ENCODE measurements around the gene CAMKK1.

The CAMKK1 gene

GRCh38 chr17:3843935-3844516 lies 48.8 kb downstream of the CAMKK1 start:
- peak in 3 of 5 experiments; percentile 18 to 66 (median 23) for DNase-seq

DNA sequence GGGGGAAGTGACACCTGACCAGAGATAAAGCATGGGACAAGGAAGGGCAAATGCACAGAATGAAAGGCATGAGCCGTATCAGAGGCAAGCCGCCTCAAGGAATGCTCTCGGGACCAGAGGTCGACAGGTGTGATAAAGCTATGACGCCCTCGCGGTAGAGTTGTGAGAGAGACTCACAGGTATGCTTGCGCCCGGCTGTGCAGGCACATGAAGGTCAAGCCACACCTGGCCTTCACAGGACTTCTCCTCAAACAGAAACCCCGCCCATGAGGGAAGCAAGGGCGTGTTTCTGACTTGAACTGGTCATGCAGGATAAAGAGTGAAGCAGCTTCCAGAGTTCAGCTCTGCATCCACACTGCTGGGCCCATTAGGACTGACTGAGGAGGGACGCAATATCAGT lies 54.6 kb downstream of the CAMKK1 start:
- DNase-seq, result no peak

DNA sequence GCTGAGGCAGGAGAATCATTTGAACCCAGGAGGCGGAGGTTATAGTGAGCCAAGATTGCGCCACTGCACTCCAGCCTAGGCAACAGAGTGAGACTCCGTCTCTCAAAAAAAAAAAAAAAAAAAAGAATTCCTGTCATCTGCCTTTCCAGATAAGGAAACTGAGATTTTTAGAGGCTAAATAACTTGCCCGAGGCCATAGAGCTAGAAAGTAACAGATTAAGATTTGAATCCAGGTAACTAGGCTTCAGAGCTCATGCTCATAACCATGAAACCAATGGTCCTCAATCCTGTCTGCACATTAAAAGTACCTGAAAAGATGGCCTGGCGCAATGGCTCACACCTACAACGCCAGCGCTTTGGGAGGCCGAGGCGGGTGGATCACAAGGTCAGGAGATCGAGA lies 56.3 kb downstream of the CAMKK1 start:
- DNase-seq, result no peak

- DNase-seq, result no peak
These were observed 57.2 kb downstream of the CAMKK1 start for GRCh38 chr17:3835410-3836229.

GRCh38 chr17:3834811-3835210 lies 58.0 kb downstream of the CAMKK1 start:
- DNase-seq, result no peak

- no peak for DNase-seq
These were observed 64.0 kb downstream of the CAMKK1 start for GRCh38 chr17:3828852-3829232.

- no peak for DNase-seq
These were observed 64.6 kb downstream of the CAMKK1 start for GRCh38 chr17:3828151-3828851.

DNA sequence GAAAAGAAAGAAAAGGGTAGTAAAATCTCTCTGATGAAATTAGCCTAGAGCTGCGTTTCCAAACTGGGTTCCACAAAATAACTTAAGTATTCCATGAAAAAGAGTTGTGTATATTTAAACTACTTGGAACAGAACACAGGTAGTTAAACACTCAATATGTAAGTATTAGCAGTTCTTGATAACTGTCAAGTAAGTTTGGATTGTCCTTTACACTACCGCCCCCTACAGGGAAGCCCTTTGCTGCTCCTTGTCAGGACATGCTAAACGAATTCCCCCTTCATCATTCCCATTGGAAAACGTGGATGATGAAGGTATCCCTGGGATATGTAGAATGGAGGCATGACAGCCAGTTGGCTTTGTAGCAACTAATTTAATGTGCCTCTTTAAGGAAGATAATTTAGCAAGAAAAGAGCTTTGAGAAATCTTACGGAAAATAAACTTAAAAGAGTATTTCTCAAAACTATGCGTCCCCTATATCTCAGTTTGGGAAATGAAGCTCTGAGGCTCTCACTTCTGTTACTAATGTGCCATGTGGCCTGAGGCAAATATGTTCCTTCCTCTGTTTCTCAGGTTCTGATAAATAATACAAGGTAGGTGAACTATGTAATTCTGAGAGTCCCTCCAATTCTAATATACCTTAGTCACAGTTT lies 65.6 kb downstream of the CAMKK1 start:
- peak in 4 of 5 experiments; percentile 43 to 67 (median 57) for DNase-seq

DNA sequence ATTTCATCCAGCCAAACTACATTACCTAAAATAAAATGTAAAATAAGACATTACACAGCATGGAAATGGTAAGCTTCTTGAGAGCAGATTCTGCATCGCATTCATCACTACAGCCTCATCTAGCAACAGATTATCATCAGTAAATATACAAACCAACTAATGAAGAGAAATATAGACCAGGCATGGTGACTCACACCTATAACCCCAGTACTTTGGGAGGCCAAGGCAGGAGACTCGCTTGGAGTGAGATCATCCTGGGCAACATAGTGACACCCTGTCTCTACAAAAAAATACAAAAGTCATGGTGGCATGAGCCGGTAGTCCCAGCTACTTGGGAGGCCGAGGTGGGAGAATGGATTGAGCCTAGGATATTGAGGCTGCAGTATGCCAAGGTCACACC lies 66.7 kb downstream of the CAMKK1 start:
- DNase-seq, result no peak

- no peak for DNase-seq
These were observed 71.8 kb downstream of the CAMKK1 start for GRCh38 chr17:3821101-3821500.

DNA sequence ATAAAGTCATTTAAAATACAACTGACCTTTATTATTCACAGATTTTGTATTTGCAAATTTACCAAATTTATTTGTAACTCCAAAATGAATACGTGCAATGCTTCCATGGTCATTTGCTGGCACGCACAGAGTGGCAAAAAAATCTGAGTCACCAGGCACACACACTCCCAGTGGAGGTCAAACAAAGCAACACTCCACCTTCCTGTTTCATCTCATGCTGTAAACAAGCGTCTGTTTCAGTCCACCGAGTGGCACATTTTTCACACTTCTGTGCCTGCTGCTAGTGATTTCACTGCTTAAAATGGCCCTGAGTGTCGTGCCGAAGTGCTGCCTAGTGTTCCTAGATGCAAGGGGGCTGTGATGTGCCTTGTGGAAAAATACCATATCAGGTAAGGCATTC lies 74.1 kb downstream of the CAMKK1 start:
- no peak for DNase-seq

DNA sequence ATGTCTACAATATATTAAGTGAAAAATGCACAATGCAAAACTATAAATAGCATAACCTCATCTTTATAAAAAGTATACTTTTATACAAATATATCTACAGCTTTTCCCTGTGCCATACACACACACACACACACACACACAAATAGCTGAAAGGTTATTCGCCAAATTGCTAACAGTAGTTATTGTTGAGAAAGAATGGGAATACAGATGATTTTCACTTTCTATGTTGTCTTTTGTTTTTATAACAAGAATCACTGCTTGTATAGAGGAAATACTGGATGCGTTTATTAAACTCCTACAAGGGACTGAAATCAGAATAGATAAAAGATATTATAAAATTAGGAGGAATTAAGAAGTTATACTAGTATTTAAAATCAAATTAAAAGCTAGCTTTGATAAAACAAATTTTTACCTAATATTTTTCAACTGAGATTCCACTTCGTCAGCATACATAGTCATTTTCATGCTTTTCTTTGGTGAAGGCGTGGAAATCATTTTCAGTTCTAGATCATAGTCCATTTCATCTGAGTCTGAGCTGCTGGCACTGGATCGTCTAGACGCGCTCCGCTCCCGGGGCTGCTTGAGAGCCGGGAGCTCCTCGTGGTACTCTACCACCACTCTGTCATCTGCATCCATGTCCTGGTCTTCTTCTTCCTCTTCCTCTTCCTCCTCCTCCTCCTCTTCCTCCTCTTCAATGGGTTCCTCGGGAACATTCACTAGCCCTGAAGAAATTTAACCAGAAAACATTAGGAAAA lies 74.8 kb downstream of the CAMKK1 start:
- DNase-seq, result no peak

DNA sequence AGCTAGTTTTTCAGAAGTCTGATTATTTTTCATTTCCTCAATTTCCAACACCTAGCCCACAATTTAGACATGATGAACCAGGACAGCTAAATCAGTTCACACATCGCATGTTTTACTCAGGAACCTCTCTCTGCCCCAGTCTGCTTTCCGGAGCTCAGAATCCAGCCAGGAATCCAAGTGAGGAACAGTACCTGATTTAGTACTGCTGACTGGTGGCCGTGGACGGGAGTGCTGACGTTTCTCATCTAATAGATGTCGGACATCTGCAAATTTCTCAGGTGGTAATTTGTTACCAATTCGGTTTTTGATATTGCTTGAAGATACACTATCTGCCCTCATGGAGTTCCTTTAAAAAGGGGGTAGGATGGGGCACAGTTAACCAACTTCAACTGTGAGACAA lies 76.9 kb downstream of the CAMKK1 start:
- no peak for DNase-seq

GRCh38 chr17:3815122-3815521 lies 77.7 kb downstream of the CAMKK1 start:
- DNase-seq, result no peak

DNA sequence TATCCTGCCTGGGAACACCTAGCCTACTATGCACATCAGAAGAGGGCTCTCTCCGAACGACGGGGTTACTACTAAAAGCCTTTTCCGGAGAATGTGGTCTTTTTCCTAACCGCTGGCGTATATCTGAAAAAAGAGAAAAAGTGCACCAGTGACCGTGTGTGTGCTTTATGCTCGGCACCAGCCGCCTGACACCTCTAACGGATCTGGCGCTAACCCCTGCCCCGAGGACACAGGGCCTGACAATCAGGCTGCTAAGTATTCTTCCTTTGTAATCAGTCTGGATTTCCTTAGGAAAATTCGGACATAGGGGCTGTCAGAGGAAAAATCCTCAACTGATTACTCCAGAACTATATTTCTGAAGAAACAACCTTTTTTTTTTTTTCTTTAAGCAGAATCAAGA lies 78.5 kb downstream of the CAMKK1 start:
- no peak for DNase-seq

GRCh38 chr17:3813171-3813570 lies 79.7 kb downstream of the CAMKK1 start:
- no peak for DNase-seq

- no peak for DNase-seq
These were observed 80.1 kb downstream of the CAMKK1 start for GRCh38 chr17:3812771-3813170.

DNA sequence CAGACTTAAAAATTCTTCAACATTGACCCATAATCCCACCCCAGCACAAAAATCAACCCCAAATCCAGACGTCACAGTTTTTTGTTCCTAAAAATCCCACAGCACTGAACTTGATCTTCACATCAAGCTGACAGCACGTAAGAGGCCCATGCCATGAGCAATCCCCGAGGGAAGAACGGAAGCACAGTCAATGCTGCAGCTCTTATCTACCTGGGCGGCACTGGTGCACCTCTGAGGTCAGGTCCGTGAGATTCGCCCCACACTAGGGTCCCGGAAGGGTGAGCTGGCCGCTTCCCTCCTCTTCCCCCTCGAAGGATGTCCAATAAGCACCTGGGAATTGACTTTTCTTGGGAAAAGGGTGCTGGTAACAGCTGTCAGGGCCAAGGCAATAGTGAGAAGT lies 80.6 kb downstream of the CAMKK1 start:
- no peak for DNase-seq
